ENCODE data around the gene MYBPC2. TPM values are rescaled to one million over a fixed set of nuclear protein-coding genes. Genes with fewer than 3 reads are reported as not detected.
"Not testable (repeated sequence)": the region's sequence is repeated elsewhere in the genome, so short reads cannot be mapped to it uniquely, and the experiment has no call there.

MYBPC2 gene
- total RNA-seq, 1 donor from 2014 or later = 0.08 TPM

- DNase-seq (ENCODE audit: missing footprints) = no peak
- no peak for ATAC-seq
- intact Hi-C loops (cut with DNase I) = no loop called here
Observed at GRCh38 chr19:50422397-50423278, 10.1 kb upstream of the MYBPC2 start.

- ATAC-seq (no peak), DNase-seq (ENCODE audit: missing footprints) (no peak)
- intact Hi-C loops (cut with DNase I) = no loop called here
Observed at GRCh38 chr19:50423279-50424113, 9.2 kb upstream of the MYBPC2 start.

- ATAC-seq (no peak), DNase-seq (ENCODE audit: missing footprints) (no peak)
- intact Hi-C loops (cut with DNase I) = no loop called here
Observed at GRCh38 chr19:50425581-50425980, 7.1 kb upstream of the MYBPC2 start.

- intact Hi-C loops (cut with DNase I) = no loop called here
- no peak for ATAC-seq
- DNase-seq (ENCODE audit: missing footprints) = no peak
Observed at GRCh38 chr19:50427318-50427925, 5.3 kb upstream of the MYBPC2 start.

GRCh38 chr19:50427997-50428425 is 4.7 kb upstream of the MYBPC2 start:
- peak; percentile 94 for DNase-seq (ENCODE audit: missing footprints)
- ATAC-seq = peak; percentile 62
- intact Hi-C loops (cut with DNase I) = no loop called here

GRCh38 chr19:50428772-50429463 is 3.8 kb upstream of the MYBPC2 start:
- DNase-seq (ENCODE audit: missing footprints) (no peak), ATAC-seq (no peak)
- intact Hi-C loops (cut with DNase I) = no loop called here

GRCh38 chr19:50430888-50431342 is 1.8 kb upstream of the MYBPC2 start:
- intact Hi-C loops (cut with DNase I) = loop anchor here (5.0 kb wide), 1 partner anchor 54 kb away; the partner anchor contains the start of gene NR1H2
- DNase-seq (ENCODE audit: missing footprints) (no peak), ATAC-seq (no peak)

- ATAC-seq = peak; percentile 90
- intact Hi-C loops (cut with DNase I) = loop anchor here (5.0 kb wide), 1 partner anchor 54 kb away; the partner anchor contains the start of gene NR1H2
- DNase-seq (ENCODE audit: missing footprints) = peak; percentile 92
Observed at GRCh38 chr19:50431343-50432220, 1.1 kb upstream of the MYBPC2 start.

GRCh38 chr19:50433201-50434180 is 799 bp downstream of the MYBPC2 start:
- intact Hi-C loops (cut with DNase I) = loop anchor here (5.0 kb wide), 1 partner anchor 56 kb away; the partner anchor contains the start of gene NR1H2
- no peak for ATAC-seq
- no peak for DNase-seq (ENCODE audit: missing footprints)

GRCh38 chr19:50434525-50434924 is 1.8 kb downstream of the MYBPC2 start:
- ATAC-seq = no peak
- intact Hi-C loops (cut with DNase I) = loop anchor here (5.0 kb wide), 1 partner anchor 57 kb away; the partner anchor contains the start of gene NR1H2
- DNase-seq (ENCODE audit: missing footprints) = no peak

GRCh38 chr19:50435221-50435620 is 2.5 kb downstream of the MYBPC2 start:
- DNase-seq (ENCODE audit: missing footprints) (no peak), ATAC-seq (no peak)
- intact Hi-C loops (cut with DNase I) = no loop called here

GRCh38 chr19:50435627-50436026 is 2.9 kb downstream of the MYBPC2 start:
- ATAC-seq (no peak), DNase-seq (ENCODE audit: missing footprints) (no peak)
- intact Hi-C loops (cut with DNase I) = no loop called here

GRCh38 chr19:50437862-50438449 is 5.3 kb downstream of the MYBPC2 start:
- no peak for ATAC-seq
- DNase-seq (ENCODE audit: missing footprints) = no peak
- intact Hi-C loops (cut with DNase I) = no loop called here

GRCh38 chr19:50439130-50439529 is 6.4 kb downstream of the MYBPC2 start:
- DNase-seq (ENCODE audit: missing footprints); intact Hi-C loops (cut with DNase I); ATAC-seq: not testable (repeated sequence)

- intact Hi-C loops (cut with DNase I) = no loop called here
- ATAC-seq (no peak), DNase-seq (ENCODE audit: missing footprints) (no peak)
Observed at GRCh38 chr19:50444059-50444458, 11.4 kb downstream of the MYBPC2 start.

- DNase-seq (ENCODE audit: missing footprints) (no peak), ATAC-seq (no peak)
- intact Hi-C loops (cut with DNase I) = no loop called here
Observed at GRCh38 chr19:50447053-50447452, 14.4 kb downstream of the MYBPC2 start.

Measured in Right ventricle myocardium inferior (tissue), 1 donor.